Fibroblast of skin of left biceps (primary cell): Measurements from ENCODE around the gene PER2.
A peak's percentile ranks its signal among the peaks of the same experiment; 100 is the strongest.
"Not testable (repeated sequence)": the region's sequence is repeated elsewhere in the genome, so short reads cannot be mapped to it uniquely, and the experiment has no call there.

Source experiments
- DNase-seq, 2 experiments: peaks; one replicate each; pipeline ENCODE4 v3.0.0-alpha.2; 2013; ENCODE audit warnings: low read depth in 2 of 2

PER2 gene

GRCh38 chr2:238288650-238289573 is 502 bp upstream of the PER2 start:
- DNase-seq: peak; percentile 97 to 98

GRCh38 chr2:238286987-238287736 is 1.2 kb downstream of the PER2 start:
- no peak for DNase-seq

- DNase-seq: no peak
Observed at GRCh38 chr2:238286551-238286950, 1.9 kb downstream of the PER2 start.

- no peak for DNase-seq
Observed at GRCh38 chr2:238286095-238286494, 2.3 kb downstream of the PER2 start.

- DNase-seq: peak; percentile 19 to 30
Observed at GRCh38 chr2:238285653-238286082, 2.7 kb downstream of the PER2 start.

GRCh38 chr2:238284802-238285515 is 3.5 kb downstream of the PER2 start:
- no peak for DNase-seq

GRCh38 chr2:238282861-238283738 is 5.3 kb downstream of the PER2 start:
- DNase-seq: no peak

- DNase-seq: no peak
Observed at GRCh38 chr2:238281826-238282480, 6.5 kb downstream of the PER2 start.

- DNase-seq: no peak
Observed at GRCh38 chr2:238280083-238280825, 8.2 kb downstream of the PER2 start.

GRCh38 chr2:238279324-238279682 is 9.1 kb downstream of the PER2 start:
- DNase-seq: no peak

GRCh38 chr2:238278626-238279323 is 9.6 kb downstream of the PER2 start:
- DNase-seq: no peak

GRCh38 chr2:238277695-238278094 is 10.7 kb downstream of the PER2 start:
- no peak for DNase-seq

- no peak for DNase-seq
Observed at GRCh38 chr2:238274152-238274865, 14.1 kb downstream of the PER2 start.

GRCh38 chr2:238273433-238273832 is 15.0 kb downstream of the PER2 start:
- DNase-seq: not testable (repeated sequence)

- no peak for DNase-seq
Observed at GRCh38 chr2:238272156-238272555, 16.3 kb downstream of the PER2 start.

- DNase-seq: not testable (repeated sequence)
Observed at GRCh38 chr2:238271686-238272085, 16.7 kb downstream of the PER2 start.

- no peak for DNase-seq
Observed at GRCh38 chr2:238271061-238271554, 17.3 kb downstream of the PER2 start.

GRCh38 chr2:238270606-238271005 is 17.8 kb downstream of the PER2 start:
- DNase-seq: no peak
